B cell (primary cell): ENCODE data around the gene MIA3. TPM values are rescaled to one million over a fixed set of nuclear protein-coding genes. Genes with fewer than 3 reads are reported as not detected.

Source experiments
- ATAC-seq: fragments of 200-7000 bp; cut with Tn5 transposase; one replicate; pipeline ENCODE4 v1.10.0; 2021; ENCODE audit warnings: low read depth, mild to moderate bottlenecking, moderate number of reproducible peaks, moderate library complexity
- CTCF ChIA-PET: fragments of 350-600 bp; sonication (Branson Sonifier 250); formaldehyde crosslinking; loops from one replicate; lab custom pipeline; 2021; ENCODE audit warnings: antibody characterized with exemption, inconsistent platforms; lab: Charles Lee
- POLR2A ChIA-PET: fragments of 350-600 bp; sonication (Branson Sonifier 250); formaldehyde crosslinking; loops from one replicate; lab custom pipeline; 2021; ENCODE audit warnings: antibody characterized with exemption; lab: Charles Lee
- DNase-seq: peaks from one replicate; pipeline ENCODE4 v3.0.0; 2013
- H2AFZ ChIP-seq: 2 replicates; pipeline ENCODE4 v1.6.1; 2012; ENCODE audit warnings: mild to moderate bottlenecking, low read depth, low read length; ENCODE audit not compliant: insufficient read depth, poor library complexity, severe bottlenecking
- H3K27ac ChIP-seq, 2 donors: 1 replicate in 1 of 2; 2 replicates in 1 of 2; pipeline ENCODE4 v1.5.1; 2012 to 2013; ENCODE audit warnings: low read length in 2 of 2, mild to moderate bottlenecking in 2 of 2, moderate library complexity in 1 of 2
- H3K27me3 ChIP-seq, 4 experiments: fragments of 200-600 bp in 1 of 4; sonication (generic) in 1 of 4; replicated peaks in 1 of 4; 1 replicate in 2 of 4; 2 replicates in 2 of 4; pipeline versions ENCODE4 v1.6.1 to v1.7.0; 2013 to 2016; ENCODE audit warnings: low read length in 3 of 4, mild to moderate bottlenecking in 2 of 4, mixed read lengths in 1 of 4, moderate library complexity in 1 of 4; ENCODE audit not compliant: insufficient read depth in 4 of 4, control insufficient read depth in 3 of 4; ENCODE audit errors: control extremely low read depth in 1 of 4
- H3K36me3 ChIP-seq, 2 experiments: replicated peaks in 1 of 2; 1 replicate in 1 of 2; 2 replicates in 1 of 2; pipeline versions ENCODE4 v1.6.1 to v1.7.1; 2013; ENCODE audit warnings: low read length in 1 of 2; ENCODE audit not compliant: insufficient read depth in 2 of 2, control insufficient read depth in 1 of 2; ENCODE audit errors: control extremely low read depth in 1 of 2, extremely low read depth in 1 of 2
- H3K4me1 ChIP-seq, 2 donors: fragments of 200-600 bp in 1 of 2; sonication (generic) in 1 of 2; 1 replicate in 1 of 2; 2 replicates in 1 of 2; pipeline versions ENCODE4 v1.5.1 to v1.6.1; 2013 to 2017; ENCODE audit warnings: low read length in 2 of 2; ENCODE audit not compliant: control insufficient read depth in 2 of 2, insufficient read depth in 2 of 2
- H3K4me2 ChIP-seq: replicated peaks from 2 replicates; pipeline ENCODE3; 2012; ENCODE audit warnings: mild to moderate bottlenecking, low read depth, low read length; ENCODE audit not compliant: poor library complexity, severe bottlenecking
- H3K4me3 ChIP-seq, 5 experiments: fragments of 200-600 bp in 1 of 5; sonication (generic) in 1 of 5; 1 replicate in 3 of 5; 2 replicates in 2 of 5; pipeline versions ENCODE4 v1.5.1 to v1.7.0; 2011 to 2016; ENCODE audit warnings: low read length in 4 of 5, mild to moderate bottlenecking in 4 of 5, low read depth in 2 of 5, control low read depth in 1 of 5, moderate library complexity in 1 of 5; ENCODE audit not compliant: insufficient read depth in 1 of 5; ENCODE audit errors: control extremely low read depth in 1 of 5, extremely low read depth in 1 of 5
- H3K79me2 ChIP-seq: fragments of 200-600 bp; sonication (generic); one replicate; pipeline ENCODE4 v1.6.0; 2016; ENCODE audit warnings: low read length; ENCODE audit not compliant: control insufficient read depth, insufficient read depth
- H3K9ac ChIP-seq: fragments of 200-600 bp; sonication (generic); 2 replicates; pipeline ENCODE4 v1.6.1; 2017; ENCODE audit warnings: mild to moderate bottlenecking, low read length, moderate library complexity
- H3K9me3 ChIP-seq, 3 donors: one replicate each; pipeline versions ENCODE4 v1.6.1 to v1.7.1; 2013; ENCODE audit warnings: low read length in 2 of 3; ENCODE audit not compliant: control insufficient read depth in 2 of 3, insufficient read depth in 1 of 3; ENCODE audit errors: control extremely low read depth in 1 of 3
- H4K20me1 ChIP-seq: 2 replicates; pipeline ENCODE4 v1.6.0; 2012; ENCODE audit warnings: mild to moderate bottlenecking, low read length; ENCODE audit not compliant: insufficient read depth, control insufficient read depth, poor library complexity, severe bottlenecking
- H3K27ac Mint-ChIP-seq: one replicate; pipeline ENCODE4 v1.8.0; 2021; ENCODE audit warnings: mixed read lengths
- H3K27me3 Mint-ChIP-seq: one replicate; pipeline ENCODE4 v1.8.0; 2021; ENCODE audit warnings: mixed read lengths
- H3K4me1 Mint-ChIP-seq: one replicate; pipeline ENCODE4 v1.8.0; 2021; ENCODE audit warnings: mixed read lengths
- H3K4me3 Mint-ChIP-seq: one replicate; pipeline ENCODE4 v1.8.0; 2021; ENCODE audit warnings: mixed read lengths
- H3K9me3 Mint-ChIP-seq: one replicate; pipeline ENCODE4 v1.8.0; 2022; ENCODE audit warnings: mixed read lengths; ENCODE audit not compliant: insufficient read depth
- EZH2 ChIP-seq: IDR thresholded peaks from 2 replicates; pipeline ENCODE4 v1.6.1; 2012; ENCODE audit warnings: borderline replicate concordance, low read depth, mild to moderate bottlenecking, moderate library complexity, low read length; ENCODE audit not compliant: insufficient read depth, poor library complexity, severe bottlenecking
- WGBS: methylation state at CpG from one replicate; pipeline ENCODE4 v1.1.5; 2013; ENCODE audit warnings: missing lambda C conversion rate; ENCODE audit not compliant: insufficient coverage; 5-methylcytosine and 5-hydroxymethylcytosine counted together
- intact Hi-C: fragments of 100-400 bp; cut with micrococcal nuclease; formaldehyde crosslinking; loops from one replicate; pipeline ENCODE4 v1.10.0; 2022
- polyA plus RNA-seq: library from polyadenylated mRNA; depleted of rRNA; stranded (reverse); fragments of >200 nt; gene quantifications from 2 replicates; pipeline ENCODE4 v1.2.3, GENCODE V29; 2012
- total RNA-seq, 2 donors: library from RNA; stranded (reverse); fragments of 120-200 nt in 1 of 2; gene quantifications; 1 replicate in 1 of 2; 2 replicates in 1 of 2; pipeline versions ENCODE4 v1.2.3 to v1.2.4, GENCODE V29; 2013 to 2022
- TF ChIP-seq, protein P1 (sequence below): fragments of 200-600 bp; IDR thresholded peaks from one replicate; pipeline ENCODE4 v1.8.0; 2022; ENCODE audit warnings: antibody characterized with exemption, mild to moderate bottlenecking

Gene MIA3
- total and polyA plus RNA-seq, 2 donors (not counting 1 experiment from before 2014, with no cell fraction given) = 69.2 to 109 TPM

- Mint-ChIP-seq H3K9me3 (no peaks in the 10 kb centered on the region), H3K4me1 (peaks cover 29% of the 10 kb centered on the region), H3K27me3 (peaks cover 13% of the 10 kb centered on the region), H3K4me3 (peak overlapping the region; percentile 89), H3K27ac (peak overlapping the region; percentile 87)
- Histone ChIP-seq H3K4me2 (peak overlapping the region; percentile 88), H3K27ac (no peak overlapping the region), H3K9me3 (no peaks in the 10 kb centered on the region), H3K9ac (peak overlapping the region; percentile 84), H3K4me1 (peaks cover 17 to 18% of the 10 kb centered on the region in 2 donors), H4K20me1 (no peaks in the 10 kb centered on the region), H3K27me3 (peaks cover 0 to 10% (median 4%) of the 10 kb centered on the region in 4 experiments), H3K4me3 (peak overlapping the region; percentile 3 to 82 (median 80)), H2AFZ (peak overlapping the region; percentile 94), H3K36me3 (peaks cover 0 to 14% of the 10 kb centered on the region in 2 experiments), H3K79me2 (peaks cover 16% of the 10 kb centered on the region)
- no peak for ATAC-seq
- intact Hi-C loops = loop anchor here (1.0 to 2.0 kb wide), 2 partner anchors 16 to 154 kb away; no protein-coding TSS in a partner anchor
- DNase-seq = no peak
- WGBS = 24% methylated on average over 15 of the region's 20 CpGs
- ChIA-PET CTCF (interaction anchor here (2.2 to 4.2 kb wide), 2 partner anchors 14 to 155 kb away, joined by 10 to 30 read pairs; no protein-coding TSS in a partner anchor), POLR2A (interaction anchor here (1.7 to 2.5 kb wide), 2 partner anchors 15 to 25 kb away, joined by 7 to 12 read pairs; no protein-coding TSS in a partner anchor)
- no peak for TF ChIP-seq EZH2
- TF ChIP-seq, protein P1, sequence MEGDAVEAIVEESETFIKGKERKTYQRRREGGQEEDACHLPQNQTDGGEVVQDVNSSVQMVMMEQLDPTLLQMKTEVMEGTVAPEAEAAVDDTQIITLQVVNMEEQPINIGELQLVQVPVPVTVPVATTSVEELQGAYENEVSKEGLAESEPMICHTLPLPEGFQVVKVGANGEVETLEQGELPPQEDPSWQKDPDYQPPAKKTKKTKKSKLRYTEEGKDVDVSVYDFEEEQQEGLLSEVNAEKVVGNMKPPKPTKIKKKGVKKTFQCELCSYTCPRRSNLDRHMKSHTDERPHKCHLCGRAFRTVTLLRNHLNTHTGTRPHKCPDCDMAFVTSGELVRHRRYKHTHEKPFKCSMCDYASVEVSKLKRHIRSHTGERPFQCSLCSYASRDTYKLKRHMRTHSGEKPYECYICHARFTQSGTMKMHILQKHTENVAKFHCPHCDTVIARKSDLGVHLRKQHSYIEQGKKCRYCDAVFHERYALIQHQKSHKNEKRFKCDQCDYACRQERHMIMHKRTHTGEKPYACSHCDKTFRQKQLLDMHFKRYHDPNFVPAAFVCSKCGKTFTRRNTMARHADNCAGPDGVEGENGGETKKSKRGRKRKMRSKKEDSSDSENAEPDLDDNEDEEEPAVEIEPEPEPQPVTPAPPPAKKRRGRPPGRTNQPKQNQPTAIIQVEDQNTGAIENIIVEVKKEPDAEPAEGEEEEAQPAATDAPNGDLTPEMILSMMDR = no peak
Measured at GRCh38 chr1:222618880-222619596, 1.1 kb downstream of the MIA3 start.

- DNase-seq = no peak
- Histone ChIP-seq H3K79me2 (peaks cover 16% of the 10 kb centered on the region), H3K36me3 (peaks cover 0 to 23% of the 10 kb centered on the region in 2 experiments), H3K4me3 (no peak overlapping the region), H2AFZ (no peak overlapping the region), H3K9me3 (no peaks in the 10 kb centered on the region), H4K20me1 (no peaks in the 10 kb centered on the region), H3K4me1 (peaks cover 17 to 18% of the 10 kb centered on the region in 2 donors), H3K27ac (no peak overlapping the region), H3K4me2 (no peak overlapping the region), H3K9ac (no peak overlapping the region), H3K27me3 (peaks cover 0 to 2% (median 0%) of the 10 kb centered on the region in 4 experiments)
- Mint-ChIP-seq H3K27me3 (peaks cover 1% of the 10 kb centered on the region), H3K4me1 (peaks cover 29% of the 10 kb centered on the region), H3K27ac (no peak overlapping the region), H3K4me3 (no peak overlapping the region), H3K9me3 (no peaks in the 10 kb centered on the region)
- TF ChIP-seq EZH2 = no peak
- 80% methylated on average over 1 of the region's 2 CpGs for WGBS
- intact Hi-C loops = no loop called here
- CTCF ChIA-PET = interaction anchor here (0.6 to 4.2 kb wide), 3 partner anchors 10 to 156 kb away, joined by 3 to 30 read pairs (median 10); no protein-coding TSS in a partner anchor
- ATAC-seq = no peak
- POLR2A ChIA-PET = interaction anchor here (2.5 kb wide), 1 partner anchor 23 kb away, joined by 12 read pairs; no protein-coding TSS in a partner anchor
Measured at GRCh38 chr1:222620566-222620965, 2.7 kb downstream of the MIA3 start.
